Suprapubic skin (tissue), 4 donors: ENCODE data around the gene ITGA8. TPM values are rescaled to one million over a fixed set of nuclear protein-coding genes. Genes with fewer than 3 reads are reported as not detected.
"Not testable (repeated sequence)": the region's sequence is repeated elsewhere in the genome, so short reads cannot be mapped to it uniquely, and the experiment has no call there.

Source experiments
- DNase-seq, 2 donors: peaks; one replicate each; pipeline ENCODE4 v3.0.0-alpha.2; 2019; ENCODE audit warnings: low spot score in 2 of 2
- H3K27ac ChIP-seq: fragments of 200-600 bp; sonication (generic); one replicate; pipeline ENCODE4 v1.5.1; 2019
- H3K27me3 ChIP-seq: fragments of 200-600 bp; sonication (generic); one replicate; pipeline ENCODE4 v1.5.1; 2019
- H3K36me3 ChIP-seq: fragments of 200-600 bp; sonication (generic); one replicate; pipeline ENCODE4 v1.5.1; 2019
- H3K4me1 ChIP-seq: fragments of 200-600 bp; sonication (generic); one replicate; pipeline ENCODE4 v1.5.1; 2019
- H3K4me3 ChIP-seq: fragments of 200-600 bp; sonication (generic); one replicate; pipeline ENCODE4 v1.5.1; 2019; ENCODE audit warnings: mild to moderate bottlenecking
- H3K9me3 ChIP-seq: fragments of 200-600 bp; sonication (generic); one replicate; pipeline ENCODE4 v1.5.1; 2019
- CTCF ChIP-seq, 2 donors: fragments of 200-600 bp in 1 of 2; fragments of 450-650 bp in 1 of 2; sonication (generic) in 1 of 2; IDR thresholded peaks; one replicate each; pipeline ENCODE4 v1.5.1; 2016 to 2019; ENCODE audit warnings: antibody characterized with exemption in 2 of 2, mild to moderate bottlenecking in 1 of 2, moderate library complexity in 1 of 2
- EP300 ChIP-seq: sonication (generic); formaldehyde crosslinking; IDR thresholded peaks from one replicate; pipeline ENCODE4 v1.6.1; 2017; ENCODE audit warnings: antibody characterized with exemption
- POLR2A ChIP-seq, 2 donors: fragments of 450-650 bp; IDR thresholded peaks; one replicate each; pipeline ENCODE4 v1.6.1; 2017; ENCODE audit warnings: antibody characterized with exemption in 2 of 2, mild to moderate bottlenecking in 2 of 2, moderate library complexity in 2 of 2
- POLR2AphosphoS5 ChIP-seq, 3 donors: sonication (generic); formaldehyde crosslinking; IDR thresholded peaks; one replicate each; pipeline ENCODE4 v1.6.1; 2017; ENCODE audit warnings: antibody characterized with exemption in 3 of 3
- WGBS: methylation state at CpG from one replicate; pipeline ENCODE4 v1.1.5; 2018; 5-methylcytosine and 5-hydroxymethylcytosine counted together
- total RNA-seq, 4 donors: library from RNA; depleted of rRNA; stranded (reverse); fragments of >200 nt; gene quantifications; one replicate each; pipeline ENCODE4 v1.1.0, GENCODE V29; 2016

ITGA8 gene
- total RNA-seq, 4 donors from 2014 or later: 1.9 to 4.7 (median 2.5) TPM

GRCh38 chr10:15478429-15478828 lies 241.3 kb downstream of the ITGA8 start:
- H3K36me3 ChIP-seq: no peaks in the 10 kb centered on the region

GRCh38 chr10:15476337-15476736 lies 243.4 kb downstream of the ITGA8 start:
- Histone ChIP-seq H3K4me1 (peaks cover 3% of the 10 kb centered on the region), H3K27me3 (peaks cover 9% of the 10 kb centered on the region), H3K27ac (no peak overlapping the region), H3K36me3 (no peaks in the 10 kb centered on the region), H3K9me3 (no peaks in the 10 kb centered on the region), H3K4me3 (no peak overlapping the region)
- DNase-seq: no peak
- WGBS: 98% methylated on average over 4 of the region's 4 CpGs
- TF ChIP-seq POLR2AphosphoS5 (IDR thresholded peaks at IDR 0.05): no peak
- no peak for TF ChIP-seq POLR2A (IDR thresholded peaks at IDR 0.05)
- TF ChIP-seq CTCF (IDR thresholded peaks at IDR 0.05): no peak
- TF ChIP-seq EP300: no peak

More at GRCh38 chr10:15478429-15478828, 241.3 kb downstream of the ITGA8 start:
- TF ChIP-seq EP300 (no peak), CTCF (IDR thresholded peaks at IDR 0.05) (no peak), POLR2A (IDR thresholded peaks at IDR 0.05) (no peak), POLR2AphosphoS5 (IDR thresholded peaks at IDR 0.05) (no peak)
- Histone ChIP-seq H3K4me3 (no peak overlapping the region), H3K27ac (no peak overlapping the region), H3K9me3 (no peaks in the 10 kb centered on the region), H3K27me3 (peaks cover 4% of the 10 kb centered on the region), H3K4me1 (no peaks in the 10 kb centered on the region)
- 55% methylated on average over 6 of the region's 6 CpGs for WGBS
- no peak for DNase-seq

GRCh38 chr10:15475439-15475838 lies 244.3 kb downstream of the ITGA8 start:
- DNase-seq, H3K36me3 ChIP-seq, H3K4me3 ChIP-seq, H3K27me3 ChIP-seq, H3K9me3 ChIP-seq, H3K4me1 ChIP-seq, H3K27ac ChIP-seq: not testable (repeated sequence)

GRCh38 chr10:15474671-15475070 lies 245.1 kb downstream of the ITGA8 start:
- WGBS: 74% methylated on average over 2 of the region's 2 CpGs

GRCh38 chr10:15473396-15473767 lies 246.3 kb downstream of the ITGA8 start:
- 20% methylated on average over 5 of the region's 5 CpGs for WGBS

More at GRCh38 chr10:15474671-15475070, 245.1 kb downstream of the ITGA8 start:
- no peaks in the 10 kb centered on the region for H3K36me3 ChIP-seq
- H3K9me3 ChIP-seq: no peaks in the 10 kb centered on the region
- no peak overlapping the region for H3K4me3 ChIP-seq
- TF ChIP-seq EP300: no peak
- no peak for TF ChIP-seq POLR2AphosphoS5 (IDR thresholded peaks at IDR 0.05)
- TF ChIP-seq CTCF (IDR thresholded peaks at IDR 0.05): no peak
- no peak for TF ChIP-seq POLR2A (IDR thresholded peaks at IDR 0.05)
- no peak for DNase-seq
- peaks cover 9% of the 10 kb centered on the region for H3K27me3 ChIP-seq
- H3K27ac ChIP-seq: no peak overlapping the region
- H3K4me1 ChIP-seq: peaks cover 3% of the 10 kb centered on the region

More at GRCh38 chr10:15473396-15473767, 246.3 kb downstream of the ITGA8 start:
- H3K27me3 ChIP-seq: peaks cover 9% of the 10 kb centered on the region
- no peaks in the 10 kb centered on the region for H3K9me3 ChIP-seq
- peaks cover 3% of the 10 kb centered on the region for H3K4me1 ChIP-seq
- H3K27ac ChIP-seq: no peak overlapping the region
- H3K4me3 ChIP-seq: no peak overlapping the region
- no peaks in the 10 kb centered on the region for H3K36me3 ChIP-seq
- TF ChIP-seq POLR2AphosphoS5 (IDR thresholded peaks at IDR 0.05) (no peak), EP300 (no peak), POLR2A (IDR thresholded peaks at IDR 0.05) (no peak), CTCF (IDR thresholded peaks at IDR 0.05) (no peak)
- no peak for DNase-seq
